Liver (tissue), 3 donors: ENCODE measurements around the gene MISP.

Source experiments
- EGR1 ChIP-seq, 2 donors: IDR thresholded peaks; 2 replicates each; pipeline ENCODE4 v1.6.1; 2016 to 2018; ENCODE audit warnings: antibody characterized with exemption in 2 of 2, low read depth in 2 of 2
- FOXA1 ChIP-seq: IDR thresholded peaks from 2 replicates; pipeline ENCODE4 v1.6.1; 2016; ENCODE audit warnings: antibody characterized with exemption
- HNF4G ChIP-seq: IDR thresholded peaks from 2 replicates; pipeline ENCODE4 v1.6.1; 2016; ENCODE audit warnings: antibody characterized with exemption
- JUND ChIP-seq, 2 donors: IDR thresholded peaks; 2 replicates each; pipeline ENCODE4 v1.6.1; 2016; ENCODE audit warnings: antibody characterized with exemption in 2 of 2
- RAD21 ChIP-seq, 2 donors: IDR thresholded peaks; 2 replicates each; pipeline ENCODE4 v1.6.1; 2016; ENCODE audit warnings: antibody characterized with exemption in 2 of 2, mild to moderate bottlenecking in 2 of 2
- RXRA ChIP-seq, 2 donors: IDR thresholded peaks; 2 replicates each; pipeline ENCODE4 v1.6.1; 2017 to 2018; ENCODE audit warnings: antibody characterized with exemption in 2 of 2, mild to moderate bottlenecking in 1 of 2
- SP1 ChIP-seq: IDR thresholded peaks from 2 replicates; pipeline ENCODE4 v1.6.1; 2018; ENCODE audit warnings: antibody characterized with exemption, mild to moderate bottlenecking
- YY1 ChIP-seq: IDR thresholded peaks from 2 replicates; pipeline ENCODE4 v1.6.1; 2016; ENCODE audit warnings: antibody characterized with exemption, mild to moderate bottlenecking
- TF ChIP-seq, protein P1 (sequence below): fragments of 150-350 bp; IDR thresholded peaks from 2 replicates; pipeline ENCODE4 v1.5.1; 2017; ENCODE audit warnings: improper control_type of control experiment, low read depth, low read length; ENCODE audit not compliant: missing input control
- TF ChIP-seq, protein P2 (sequence below): IDR thresholded peaks from 2 replicates; pipeline ENCODE4 v1.6.1; 2016; ENCODE audit warnings: antibody characterized with exemption
- TF ChIP-seq, protein P3 (sequence below): IDR thresholded peaks from 2 replicates; pipeline ENCODE4 v1.6.1; 2016; ENCODE audit warnings: antibody characterized with exemption, mild to moderate bottlenecking
- TF ChIP-seq, protein P4 (sequence below): IDR thresholded peaks from 2 replicates; pipeline ENCODE4 v1.6.1; 2016; ENCODE audit warnings: antibody characterized with exemption
- TF ChIP-seq, protein P5 (sequence below): IDR thresholded peaks from 2 replicates; pipeline ENCODE4 v1.6.1; 2016; ENCODE audit warnings: antibody characterized with exemption
- donor health status: healthy.
- donor health status: healthy.

DNA sequence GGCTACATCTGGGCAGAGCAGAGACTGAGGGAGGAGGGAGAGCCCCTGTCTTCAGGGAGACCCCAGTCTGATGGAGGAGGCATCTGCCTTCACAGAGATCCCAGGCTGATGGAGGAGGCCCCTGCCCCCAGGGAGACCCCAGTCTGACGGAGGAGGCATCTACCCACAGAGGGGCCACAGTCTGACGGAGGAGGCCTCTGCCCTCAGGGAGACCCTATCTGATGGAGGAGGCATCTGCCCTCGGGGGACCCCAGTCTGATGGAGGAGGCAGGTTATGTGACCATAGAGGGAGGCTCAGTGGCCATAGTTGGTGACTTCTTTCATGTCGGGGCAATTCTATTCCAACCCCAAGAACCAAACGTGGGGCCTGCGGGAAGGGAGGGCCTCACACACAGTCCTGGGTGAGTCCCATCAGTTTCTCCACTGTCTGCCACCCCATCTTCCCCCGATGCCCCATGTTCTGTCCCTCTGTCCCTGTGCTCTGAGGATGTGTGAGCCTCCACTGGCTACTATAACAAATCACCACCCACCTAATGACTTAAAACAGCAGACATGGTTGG is 14.3 kb downstream of the MISP start:
- TF ChIP-seq, protein P1, sequence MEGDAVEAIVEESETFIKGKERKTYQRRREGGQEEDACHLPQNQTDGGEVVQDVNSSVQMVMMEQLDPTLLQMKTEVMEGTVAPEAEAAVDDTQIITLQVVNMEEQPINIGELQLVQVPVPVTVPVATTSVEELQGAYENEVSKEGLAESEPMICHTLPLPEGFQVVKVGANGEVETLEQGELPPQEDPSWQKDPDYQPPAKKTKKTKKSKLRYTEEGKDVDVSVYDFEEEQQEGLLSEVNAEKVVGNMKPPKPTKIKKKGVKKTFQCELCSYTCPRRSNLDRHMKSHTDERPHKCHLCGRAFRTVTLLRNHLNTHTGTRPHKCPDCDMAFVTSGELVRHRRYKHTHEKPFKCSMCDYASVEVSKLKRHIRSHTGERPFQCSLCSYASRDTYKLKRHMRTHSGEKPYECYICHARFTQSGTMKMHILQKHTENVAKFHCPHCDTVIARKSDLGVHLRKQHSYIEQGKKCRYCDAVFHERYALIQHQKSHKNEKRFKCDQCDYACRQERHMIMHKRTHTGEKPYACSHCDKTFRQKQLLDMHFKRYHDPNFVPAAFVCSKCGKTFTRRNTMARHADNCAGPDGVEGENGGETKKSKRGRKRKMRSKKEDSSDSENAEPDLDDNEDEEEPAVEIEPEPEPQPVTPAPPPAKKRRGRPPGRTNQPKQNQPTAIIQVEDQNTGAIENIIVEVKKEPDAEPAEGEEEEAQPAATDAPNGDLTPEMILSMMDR = no peak
- TF ChIP-seq RXRA (IDR thresholded peaks at IDR 0.05) (no peak), RAD21 (IDR thresholded peaks at IDR 0.05) (no peak), HNF4G (no peak), SP1 (no peak), EGR1 (IDR thresholded peaks at IDR 0.05; ENCODE audit: low read depth in 2 of 2) (no peak), FOXA1 (no peak), JUND (IDR thresholded peaks at IDR 0.05) (no peak), YY1 (no peak)
- TF ChIP-seq, protein P2, sequence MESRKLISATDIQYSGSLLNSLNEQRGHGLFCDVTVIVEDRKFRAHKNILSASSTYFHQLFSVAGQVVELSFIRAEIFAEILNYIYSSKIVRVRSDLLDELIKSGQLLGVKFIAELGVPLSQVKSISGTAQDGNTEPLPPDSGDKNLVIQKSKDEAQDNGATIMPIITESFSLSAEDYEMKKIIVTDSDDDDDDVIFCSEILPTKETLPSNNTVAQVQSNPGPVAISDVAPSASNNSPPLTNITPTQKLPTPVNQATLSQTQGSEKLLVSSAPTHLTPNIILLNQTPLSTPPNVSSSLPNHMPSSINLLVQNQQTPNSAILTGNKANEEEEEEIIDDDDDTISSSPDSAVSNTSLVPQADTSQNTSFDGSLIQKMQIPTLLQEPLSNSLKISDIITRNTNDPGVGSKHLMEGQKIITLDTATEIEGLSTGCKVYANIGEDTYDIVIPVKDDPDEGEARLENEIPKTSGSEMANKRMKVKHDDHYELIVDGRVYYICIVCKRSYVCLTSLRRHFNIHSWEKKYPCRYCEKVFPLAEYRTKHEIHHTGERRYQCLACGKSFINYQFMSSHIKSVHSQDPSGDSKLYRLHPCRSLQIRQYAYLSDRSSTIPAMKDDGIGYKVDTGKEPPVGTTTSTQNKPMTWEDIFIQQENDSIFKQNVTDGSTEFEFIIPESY = no peak
- TF ChIP-seq, protein P3, sequence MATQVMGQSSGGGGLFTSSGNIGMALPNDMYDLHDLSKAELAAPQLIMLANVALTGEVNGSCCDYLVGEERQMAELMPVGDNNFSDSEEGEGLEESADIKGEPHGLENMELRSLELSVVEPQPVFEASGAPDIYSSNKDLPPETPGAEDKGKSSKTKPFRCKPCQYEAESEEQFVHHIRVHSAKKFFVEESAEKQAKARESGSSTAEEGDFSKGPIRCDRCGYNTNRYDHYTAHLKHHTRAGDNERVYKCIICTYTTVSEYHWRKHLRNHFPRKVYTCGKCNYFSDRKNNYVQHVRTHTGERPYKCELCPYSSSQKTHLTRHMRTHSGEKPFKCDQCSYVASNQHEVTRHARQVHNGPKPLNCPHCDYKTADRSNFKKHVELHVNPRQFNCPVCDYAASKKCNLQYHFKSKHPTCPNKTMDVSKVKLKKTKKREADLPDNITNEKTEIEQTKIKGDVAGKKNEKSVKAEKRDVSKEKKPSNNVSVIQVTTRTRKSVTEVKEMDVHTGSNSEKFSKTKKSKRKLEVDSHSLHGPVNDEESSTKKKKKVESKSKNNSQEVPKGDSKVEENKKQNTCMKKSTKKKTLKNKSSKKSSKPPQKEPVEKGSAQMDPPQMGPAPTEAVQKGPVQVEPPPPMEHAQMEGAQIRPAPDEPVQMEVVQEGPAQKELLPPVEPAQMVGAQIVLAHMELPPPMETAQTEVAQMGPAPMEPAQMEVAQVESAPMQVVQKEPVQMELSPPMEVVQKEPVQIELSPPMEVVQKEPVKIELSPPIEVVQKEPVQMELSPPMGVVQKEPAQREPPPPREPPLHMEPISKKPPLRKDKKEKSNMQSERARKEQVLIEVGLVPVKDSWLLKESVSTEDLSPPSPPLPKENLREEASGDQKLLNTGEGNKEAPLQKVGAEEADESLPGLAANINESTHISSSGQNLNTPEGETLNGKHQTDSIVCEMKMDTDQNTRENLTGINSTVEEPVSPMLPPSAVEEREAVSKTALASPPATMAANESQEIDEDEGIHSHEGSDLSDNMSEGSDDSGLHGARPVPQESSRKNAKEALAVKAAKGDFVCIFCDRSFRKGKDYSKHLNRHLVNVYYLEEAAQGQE = no peak
- TF ChIP-seq, protein P4, sequence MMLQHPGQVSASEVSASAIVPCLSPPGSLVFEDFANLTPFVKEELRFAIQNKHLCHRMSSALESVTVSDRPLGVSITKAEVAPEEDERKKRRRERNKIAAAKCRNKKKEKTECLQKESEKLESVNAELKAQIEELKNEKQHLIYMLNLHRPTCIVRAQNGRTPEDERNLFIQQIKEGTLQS = no peak
- TF ChIP-seq, protein P5, sequence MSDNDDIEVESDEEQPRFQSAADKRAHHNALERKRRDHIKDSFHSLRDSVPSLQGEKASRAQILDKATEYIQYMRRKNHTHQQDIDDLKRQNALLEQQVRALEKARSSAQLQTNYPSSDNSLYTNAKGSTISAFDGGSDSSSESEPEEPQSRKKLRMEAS = no peak
